ENCODE data around the gene CYP4V2. TPM values are rescaled to one million over a fixed set of nuclear protein-coding genes. Genes with fewer than 3 reads are reported as not detected.

The CYP4V2 gene
- total and polyA plus RNA-seq, 2 donors from 2014 or later: 29.5 to 69.8 TPM

GRCh38 chr4:186201535-186202230 is 10.3 kb downstream of the CYP4V2 start:
- DNase-seq: peak in 2 of 5 donors; percentile 25 to 54
- H3K36me3 ChIP-seq (ENCODE audit: control insufficient read depth in 2 of 3, insufficient read depth in 3 of 3, low read length in 3 of 3): peaks cover 2 to 16% (median 12%) of the 10 kb centered on the region in 3 donors
- intact Hi-C loops (cut with DNase I): no loop called here

DNA sequence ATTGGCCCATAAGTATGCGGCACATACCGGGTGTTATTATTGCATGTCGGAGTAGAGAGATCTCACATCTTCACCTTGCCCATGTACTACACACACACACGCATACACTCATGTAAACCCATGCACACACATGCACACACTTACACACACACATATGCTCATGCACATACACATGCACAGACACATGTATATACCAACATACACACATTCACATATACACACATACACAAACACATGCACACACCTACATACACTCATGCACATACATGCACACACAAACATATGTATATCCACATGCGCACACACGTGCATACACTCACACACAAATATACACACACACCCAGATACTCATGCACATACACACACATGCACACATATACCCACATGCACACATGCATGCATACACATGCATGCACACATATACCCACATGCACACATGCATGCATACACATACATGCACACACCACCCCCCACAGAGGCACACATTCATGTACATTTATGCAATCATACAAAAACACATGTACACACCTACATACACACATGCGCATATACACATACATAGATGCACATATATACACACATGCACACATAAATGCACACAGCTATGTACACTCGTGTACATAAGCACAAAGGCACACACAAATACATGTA is 11.2 kb downstream of the CYP4V2 start:
- TF ChIP-seq, protein P1, sequence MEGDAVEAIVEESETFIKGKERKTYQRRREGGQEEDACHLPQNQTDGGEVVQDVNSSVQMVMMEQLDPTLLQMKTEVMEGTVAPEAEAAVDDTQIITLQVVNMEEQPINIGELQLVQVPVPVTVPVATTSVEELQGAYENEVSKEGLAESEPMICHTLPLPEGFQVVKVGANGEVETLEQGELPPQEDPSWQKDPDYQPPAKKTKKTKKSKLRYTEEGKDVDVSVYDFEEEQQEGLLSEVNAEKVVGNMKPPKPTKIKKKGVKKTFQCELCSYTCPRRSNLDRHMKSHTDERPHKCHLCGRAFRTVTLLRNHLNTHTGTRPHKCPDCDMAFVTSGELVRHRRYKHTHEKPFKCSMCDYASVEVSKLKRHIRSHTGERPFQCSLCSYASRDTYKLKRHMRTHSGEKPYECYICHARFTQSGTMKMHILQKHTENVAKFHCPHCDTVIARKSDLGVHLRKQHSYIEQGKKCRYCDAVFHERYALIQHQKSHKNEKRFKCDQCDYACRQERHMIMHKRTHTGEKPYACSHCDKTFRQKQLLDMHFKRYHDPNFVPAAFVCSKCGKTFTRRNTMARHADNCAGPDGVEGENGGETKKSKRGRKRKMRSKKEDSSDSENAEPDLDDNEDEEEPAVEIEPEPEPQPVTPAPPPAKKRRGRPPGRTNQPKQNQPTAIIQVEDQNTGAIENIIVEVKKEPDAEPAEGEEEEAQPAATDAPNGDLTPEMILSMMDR (IDR thresholded peaks at IDR 0.05; ENCODE audit: borderline replicate concordance, extremely low read depth, insufficient read depth): no peak
- FAIRE-seq (no peak), DNase-seq (no peak)
- Histone ChIP-seq H3K27me3 (ENCODE audit: control insufficient read depth, insufficient read depth, low read length) (no peaks in the 10 kb centered on the region), H3K36me3 (ENCODE audit: control insufficient read depth in 2 of 3, insufficient read depth in 3 of 3, low read length in 3 of 3) (peaks cover 2 to 12% (median 11%) of the 10 kb centered on the region in 3 donors), H3K9ac (ENCODE audit: low read length in 3 of 3) (peak overlapping the region in 1 of 3 donors; percentile 11), H3K9me3 (ENCODE audit: control insufficient read depth in 2 of 3, insufficient read depth in 1 of 3, low read length in 3 of 3) (peaks cover 0 to 3% (median 0%) of the 10 kb centered on the region in 3 donors), H3K4me1 (ENCODE audit: control insufficient read depth in 2 of 3, insufficient read depth in 2 of 3, low read depth in 1 of 3, low read length in 3 of 3) (peaks cover 0 to 4% (median 0%) of the 10 kb centered on the region in 3 donors), H3K27ac (ENCODE audit: low read depth in 2 of 2, low read length in 2 of 2) (no peak overlapping the region), H3K4me3 (ENCODE audit: low read length in 3 of 3) (no peak overlapping the region)
- intact Hi-C loops (cut with DNase I): no loop called here

More at GRCh38 chr4:186201535-186202230, 10.3 kb downstream of the CYP4V2 start:
- Histone ChIP-seq H3K4me1 (ENCODE audit: control insufficient read depth in 2 of 3, insufficient read depth in 2 of 3, low read depth in 1 of 3, low read length in 3 of 3) (peaks cover 0 to 4% (median 0%) of the 10 kb centered on the region in 3 donors), H3K4me3 (ENCODE audit: low read length in 3 of 3) (no peak overlapping the region), H3K9me3 (ENCODE audit: control insufficient read depth in 2 of 3, insufficient read depth in 1 of 3, low read length in 3 of 3) (peaks cover 0 to 3% (median 0%) of the 10 kb centered on the region in 3 donors), H3K27ac (ENCODE audit: low read depth in 2 of 2, low read length in 2 of 2) (peak overlapping the region in 1 of 2 donors; percentile 33), H3K9ac (ENCODE audit: low read length in 3 of 3) (no peak overlapping the region), H3K27me3 (ENCODE audit: control insufficient read depth, insufficient read depth, low read length) (no peaks in the 10 kb centered on the region)
- no peak for FAIRE-seq
- TF ChIP-seq, protein P1 (IDR thresholded peaks at IDR 0.05; ENCODE audit: borderline replicate concordance, extremely low read depth, insufficient read depth): peak; percentile 56

DNA sequence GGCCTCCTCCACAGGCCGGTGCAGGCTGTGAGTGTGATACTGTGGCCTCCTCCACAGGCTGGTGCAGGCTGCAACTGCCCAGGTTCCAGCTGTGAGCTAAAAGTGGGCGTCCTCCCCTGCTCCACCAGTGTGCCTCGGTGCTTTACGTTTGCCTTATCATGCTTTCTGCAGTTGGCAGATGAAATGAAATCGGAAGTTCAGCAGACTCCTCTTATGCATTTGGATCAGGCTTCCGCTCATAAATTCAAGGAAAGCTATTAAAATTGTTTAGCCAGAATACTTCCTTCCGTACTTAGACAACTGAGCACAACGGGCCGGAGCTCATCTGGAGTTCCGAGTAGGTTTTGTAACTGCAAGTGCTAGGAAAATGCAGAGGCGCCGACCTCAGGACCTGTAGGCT is 12.0 kb downstream of the CYP4V2 start:
- peak in 3 of 5 donors; percentile 53 to 83 (median 53) for DNase-seq
- H3K27me3 ChIP-seq (ENCODE audit: control insufficient read depth, insufficient read depth, low read length): no peaks in the 10 kb centered on the region
- H3K9me3 ChIP-seq (ENCODE audit: control insufficient read depth in 2 of 3, insufficient read depth in 1 of 3, low read length in 3 of 3): peaks cover 0 to 3% (median 0%) of the 10 kb centered on the region in 3 donors
- H3K36me3 ChIP-seq (ENCODE audit: control insufficient read depth in 2 of 3, insufficient read depth in 3 of 3, low read length in 3 of 3): peaks cover 2 to 12% (median 11%) of the 10 kb centered on the region in 3 donors
- TF ChIP-seq, protein P1 (IDR thresholded peaks at IDR 0.05; ENCODE audit: borderline replicate concordance, extremely low read depth, insufficient read depth): no peak
- intact Hi-C loops (cut with DNase I): no loop called here
- no peak overlapping the region for H3K4me3 ChIP-seq (ENCODE audit: low read length in 3 of 3)
- H3K27ac ChIP-seq (ENCODE audit: low read depth in 2 of 2, low read length in 2 of 2): peak overlapping the region in 1 of 2 donors; percentile 79
- FAIRE-seq: no peak
- no peak overlapping the region for H3K9ac ChIP-seq (ENCODE audit: low read length in 3 of 3)
- peaks cover 0 to 4% (median 0%) of the 10 kb centered on the region in 3 donors for H3K4me1 ChIP-seq (ENCODE audit: control insufficient read depth in 2 of 3, insufficient read depth in 2 of 3, low read depth in 1 of 3, low read length in 3 of 3)

Measured in kidney (tissue), 14 donors.